Testis (tissue), 2 donors: Measurements from ENCODE around the gene ARPP21.

Source experiments
- CTCF ChIP-seq, 3 experiments: fragments of 450-650 bp in 2 of 3; fragments of 200-600 bp in 1 of 3; sonication (generic) in 1 of 3; IDR thresholded peaks; one replicate each; pipeline ENCODE4 v1.5.1; 2016 to 2019; ENCODE audit warnings: antibody characterized with exemption in 3 of 3, mild to moderate bottlenecking in 2 of 3, moderate library complexity in 1 of 3
- POLR2A ChIP-seq: fragments of 450-650 bp; IDR thresholded peaks from one replicate; pipeline ENCODE4 v1.6.1; 2017; ENCODE audit warnings: antibody characterized with exemption, mild to moderate bottlenecking, moderate library complexity

- TF ChIP-seq POLR2A: no peak
- TF ChIP-seq CTCF (IDR thresholded peaks at IDR 0.05): no peak
Observed at GRCh38 chr3:35666888-35667287, 27.6 kb downstream of the ARPP21 start.
